ENCODE data around the gene CAPRIN2.

Gene CAPRIN2

GRCh38 chr12:30761730-30762129 is 7.0 kb upstream of the CAPRIN2 start:
- DNase-seq (ENCODE audit: low read depth in 2 of 2) = no peak

DNA sequence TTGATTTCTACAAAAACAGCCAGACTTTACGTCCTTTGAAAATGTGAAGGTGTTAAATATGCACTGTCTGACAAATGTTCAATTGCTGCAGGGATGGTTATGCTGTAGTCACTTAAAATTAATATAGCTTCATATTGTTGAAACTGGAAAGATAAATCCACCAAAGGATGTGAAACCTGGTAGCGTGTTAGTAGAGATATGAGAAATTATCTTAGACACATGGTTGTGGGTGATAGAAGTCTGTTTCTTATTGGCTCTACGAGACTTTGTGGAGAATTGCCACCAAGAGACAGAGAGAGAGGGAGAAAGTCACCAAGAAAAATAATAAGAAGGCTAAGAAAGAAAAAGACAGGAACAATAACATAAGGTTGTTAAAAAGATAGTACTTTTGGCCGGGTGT is 2.6 kb upstream of the CAPRIN2 start:
- no peak for DNase-seq (ENCODE audit: low read depth in 2 of 2)

DNA sequence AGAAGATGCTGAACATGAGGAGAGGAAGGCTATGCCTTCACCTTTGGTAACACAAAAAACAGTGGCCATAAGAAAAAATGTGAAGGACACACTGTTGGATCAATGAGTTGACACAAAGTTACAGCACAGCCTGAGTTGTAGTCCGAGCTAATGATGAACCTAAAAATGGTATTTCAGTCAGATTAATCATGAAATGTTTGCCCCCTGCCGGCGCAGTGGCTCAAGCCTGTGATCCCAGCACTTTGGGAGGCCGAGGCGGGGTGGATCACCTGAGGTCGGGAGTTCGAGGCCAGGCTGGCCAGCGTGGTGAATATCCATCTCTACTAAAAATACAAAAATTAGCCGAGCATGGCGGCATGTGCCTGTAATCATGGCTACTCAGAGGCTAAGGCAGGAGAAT is 1.3 kb upstream of the CAPRIN2 start:
- no peak for DNase-seq (ENCODE audit: low read depth in 2 of 2)

- no peak for DNase-seq (ENCODE audit: low read depth in 2 of 2)
Measured at GRCh38 chr12:30755395-30755762, 628 bp upstream of the CAPRIN2 start.

DNA sequence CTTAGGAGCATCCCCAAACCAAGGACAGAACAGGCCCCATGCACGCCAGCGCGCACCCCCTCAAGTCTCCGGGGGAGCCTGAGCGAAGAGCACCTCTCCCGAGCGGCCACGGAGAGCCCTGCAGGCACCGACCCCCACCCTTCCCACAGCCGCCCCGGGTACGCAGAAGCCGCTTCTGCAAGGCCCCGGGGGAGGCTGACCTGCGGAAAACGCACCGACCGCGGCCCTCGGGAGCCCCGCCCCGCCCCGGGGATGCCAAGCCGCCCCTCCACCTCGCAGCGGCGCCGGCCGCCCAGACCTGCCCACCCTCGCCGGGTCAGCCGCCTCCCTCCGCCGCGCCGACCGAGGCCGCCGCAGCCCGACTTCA is 385 bp downstream of the CAPRIN2 start:
- DNase-seq (ENCODE audit: low read depth in 2 of 2) = peak in 1 of 2 experiments; percentile 24

- DNase-seq (ENCODE audit: low read depth in 2 of 2) = no peak
Measured at GRCh38 chr12:30753751-30754382, 884 bp downstream of the CAPRIN2 start.

- DNase-seq (ENCODE audit: low read depth in 2 of 2) = no peak
Measured at GRCh38 chr12:30753233-30753632, 1.5 kb downstream of the CAPRIN2 start.

- no peak for DNase-seq (ENCODE audit: low read depth in 2 of 2)
Measured at GRCh38 chr12:30752255-30752654, 2.5 kb downstream of the CAPRIN2 start.

- no peak for DNase-seq (ENCODE audit: low read depth in 2 of 2)
Measured at GRCh38 chr12:30748147-30748546, 6.6 kb downstream of the CAPRIN2 start.

DNA sequence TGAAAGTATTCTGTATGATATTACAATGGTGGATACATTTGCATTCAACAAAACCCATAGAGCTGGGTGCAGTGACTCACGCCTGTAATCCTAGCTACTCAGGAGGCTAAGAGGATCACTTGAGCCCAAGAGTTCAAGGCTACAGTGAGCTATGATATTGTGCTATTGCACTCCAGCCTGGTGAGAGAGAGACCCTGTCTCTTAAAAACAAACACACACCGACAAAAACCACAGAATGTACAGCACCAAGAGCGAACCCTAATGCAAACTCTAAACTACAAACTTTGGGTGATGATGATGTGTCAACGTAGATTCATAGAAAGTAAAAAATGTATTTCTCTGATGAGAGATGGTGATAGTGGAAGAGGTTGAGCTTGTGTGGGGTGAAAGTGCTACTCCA is 8.6 kb downstream of the CAPRIN2 start:
- DNase-seq (ENCODE audit: low read depth in 2 of 2) = no peak

DNA sequence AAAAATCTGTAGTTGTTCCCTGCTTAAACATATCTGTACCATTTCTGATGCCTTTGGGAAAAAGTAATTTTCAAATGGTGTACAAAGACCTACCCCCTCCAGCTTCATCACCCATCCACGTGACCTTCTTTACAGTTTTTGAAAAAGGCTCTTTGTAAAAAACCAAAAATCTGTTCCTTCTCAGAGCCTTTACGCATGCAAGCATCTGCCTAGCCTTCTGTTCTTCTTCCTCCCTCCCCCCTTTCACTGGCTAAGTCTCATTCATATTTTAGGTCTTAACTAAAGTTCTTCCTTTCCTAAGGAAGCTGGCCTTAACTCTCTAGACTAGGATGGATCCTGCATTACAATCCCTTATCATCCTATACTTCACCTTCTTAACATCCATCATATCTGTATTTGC is 10.4 kb downstream of the CAPRIN2 start:
- no peak for DNase-seq (ENCODE audit: low read depth in 2 of 2)

- DNase-seq (ENCODE audit: low read depth in 2 of 2) = no peak
Measured at GRCh38 chr12:30740274-30740673, 14.5 kb downstream of the CAPRIN2 start.

GRCh38 chr12:30739020-30739419 is 15.7 kb downstream of the CAPRIN2 start:
- DNase-seq (ENCODE audit: low read depth in 2 of 2) = no peak

DNA sequence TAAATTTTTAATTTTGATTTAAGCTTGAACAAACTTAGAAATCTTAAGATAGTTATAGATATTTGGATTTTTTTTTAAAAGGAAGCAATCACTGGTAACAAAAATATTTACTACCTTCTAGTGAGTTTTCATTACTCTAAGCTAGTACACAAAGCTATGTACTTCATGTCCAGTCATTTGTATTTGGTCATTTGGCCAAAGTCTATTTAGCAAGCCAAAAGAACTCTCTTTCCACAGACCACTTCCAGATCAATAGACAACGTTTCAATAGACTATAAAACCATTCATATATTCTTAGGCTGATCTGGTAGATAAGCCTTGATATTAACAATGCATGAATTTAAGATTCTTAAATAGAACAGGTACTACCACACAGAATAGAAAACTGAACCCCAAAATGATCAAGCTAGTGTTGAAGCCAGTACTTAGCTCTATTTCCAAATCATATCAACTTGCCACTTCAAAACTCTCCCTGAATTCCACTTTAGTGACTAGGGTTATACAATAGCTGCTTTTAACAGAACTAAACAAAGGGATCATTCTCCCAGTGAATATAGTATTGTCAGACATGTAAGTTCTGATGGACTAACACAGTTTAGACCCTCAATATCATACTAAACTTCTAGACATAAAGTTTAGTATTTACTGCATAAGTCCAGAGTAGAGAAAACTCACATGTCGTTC is 21.7 kb downstream of the CAPRIN2 start:
- DNase-seq (ENCODE audit: low read depth in 2 of 2) = no peak

GRCh38 chr12:30730011-30730410 is 24.7 kb downstream of the CAPRIN2 start:
- no peak for DNase-seq (ENCODE audit: low read depth in 2 of 2)

GRCh38 chr12:30729547-30729946 is 25.2 kb downstream of the CAPRIN2 start:
- DNase-seq (ENCODE audit: low read depth in 2 of 2) = no peak

GRCh38 chr12:30726647-30727046 is 28.1 kb downstream of the CAPRIN2 start:
- DNase-seq (ENCODE audit: low read depth in 2 of 2) = no peak

GRCh38 chr12:30725739-30726138 is 29.0 kb downstream of the CAPRIN2 start:
- no peak for DNase-seq (ENCODE audit: low read depth in 2 of 2)

DNA sequence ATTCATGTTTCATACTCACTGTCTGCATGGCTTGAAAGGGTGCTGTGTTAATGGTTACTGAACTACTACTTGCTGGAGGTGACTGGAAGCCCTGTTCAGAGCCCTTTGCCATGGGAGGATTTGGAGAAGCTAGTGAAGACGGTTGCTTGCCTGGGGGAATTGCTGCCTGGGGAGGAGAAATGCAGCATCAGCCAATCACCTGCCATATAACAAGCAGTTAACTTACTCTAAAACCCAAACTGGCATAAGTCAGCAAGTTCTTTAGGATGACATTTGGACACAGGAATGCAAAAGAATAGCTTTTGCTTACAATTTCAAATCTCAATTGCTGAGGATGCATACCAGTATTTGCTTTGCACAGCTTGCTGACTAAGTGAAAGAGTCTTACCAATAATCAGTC is 35.7 kb downstream of the CAPRIN2 start:
- DNase-seq (ENCODE audit: low read depth in 2 of 2) = no peak

GRCh38 chr12:30707613-30708342 is 47.0 kb downstream of the CAPRIN2 start:
- DNase-seq (ENCODE audit: low read depth in 2 of 2) = no peak

GRCh38 chr12:30706476-30706875 is 48.3 kb downstream of the CAPRIN2 start:
- DNase-seq (ENCODE audit: low read depth in 2 of 2) = no peak

GRCh38 chr12:30701056-30701455 is 53.7 kb downstream of the CAPRIN2 start:
- DNase-seq (ENCODE audit: low read depth in 2 of 2) = no peak

DNA sequence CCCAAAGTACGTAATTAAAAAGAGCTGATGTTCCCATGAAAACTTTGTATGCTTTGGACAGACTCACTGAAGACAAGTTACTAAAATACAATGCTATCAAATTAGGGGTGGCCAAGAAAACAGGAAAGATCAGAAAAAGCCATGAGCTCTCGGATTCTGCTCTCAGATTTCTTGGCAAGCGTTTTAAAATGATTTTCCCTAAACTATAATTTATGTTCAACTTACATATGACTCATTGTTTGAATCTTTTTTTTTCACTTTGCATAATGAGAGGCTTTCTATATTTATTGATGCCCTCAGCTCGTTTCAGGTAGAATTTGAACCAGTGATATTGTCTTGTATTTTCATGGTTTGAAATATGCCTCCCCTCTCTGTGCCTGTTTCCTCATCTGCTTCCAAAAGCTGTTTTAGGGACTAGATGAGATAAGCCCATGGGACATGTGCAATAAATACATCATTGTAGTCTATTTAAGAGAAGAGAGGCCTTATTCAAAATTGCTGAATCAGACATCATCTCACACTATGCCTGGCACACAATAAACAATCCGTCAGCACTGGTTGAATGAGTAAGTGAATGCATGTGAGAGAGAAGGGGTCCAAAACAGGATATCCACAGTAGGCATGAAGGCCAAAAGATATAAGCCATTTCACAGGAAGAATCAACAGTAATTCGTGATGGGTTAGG is 54.4 kb downstream of the CAPRIN2 start:
- no peak for DNase-seq (ENCODE audit: low read depth in 2 of 2)

Measured in stimulated activated CD4-positive, alpha-beta T cell treated with anti-CD3 and anti-CD28 coated beads, Interleukin-12 subunit alpha, Interleukin-12 subunit beta, amount 100 ng/mL, for 24 hours (primary cell).